Vagina (tissue), 2 donors: ENCODE data around the gene PDCD1.

Experiments
- POLR2AphosphoS5 ChIP-seq, 2 donors: sonication (generic); formaldehyde crosslinking; IDR thresholded peaks; one replicate each; pipeline ENCODE4 v1.9.0; 2017; ENCODE audit warnings: antibody characterized with exemption in 2 of 2, mild to moderate bottlenecking in 2 of 2, low read depth in 1 of 2; ENCODE audit not compliant: insufficient read depth in 1 of 2
- TF ChIP-seq, protein P1 (sequence below), 3 experiments: fragments of 450-650 bp in 2 of 3; fragments of 200-600 bp in 1 of 3; sonication (generic) in 1 of 3; IDR thresholded peaks; one replicate each; pipeline ENCODE4 v1.5.1; 2017 to 2019; ENCODE audit warnings: antibody characterized with exemption in 3 of 3, mild to moderate bottlenecking in 2 of 3, moderate library complexity in 2 of 3

DNA sequence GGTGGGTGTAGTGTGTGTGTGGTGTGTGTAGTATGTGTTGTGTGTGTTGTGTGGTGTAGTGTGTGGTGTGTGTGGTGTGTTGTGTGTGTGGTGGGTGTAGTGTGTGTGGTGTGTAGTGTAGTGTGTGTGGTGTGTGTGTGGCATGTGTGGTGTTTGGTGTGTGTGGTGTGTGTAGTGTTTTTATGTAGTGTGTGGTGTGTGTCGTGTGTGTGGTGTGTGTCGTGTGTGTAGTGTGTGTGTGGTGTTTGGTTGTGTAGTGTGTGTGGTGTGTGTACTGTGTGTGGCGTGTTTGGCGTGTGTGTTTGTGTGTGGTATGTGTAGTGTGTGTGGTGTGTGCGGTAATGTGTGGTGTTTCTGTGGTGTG lies 6.1 kb upstream of the PDCD1 start:
- TF ChIP-seq POLR2AphosphoS5 (IDR thresholded peaks at IDR 0.05; ENCODE audit: insufficient read depth in 1 of 2, low read depth in 1 of 2), result no peak
- TF ChIP-seq, protein P1, sequence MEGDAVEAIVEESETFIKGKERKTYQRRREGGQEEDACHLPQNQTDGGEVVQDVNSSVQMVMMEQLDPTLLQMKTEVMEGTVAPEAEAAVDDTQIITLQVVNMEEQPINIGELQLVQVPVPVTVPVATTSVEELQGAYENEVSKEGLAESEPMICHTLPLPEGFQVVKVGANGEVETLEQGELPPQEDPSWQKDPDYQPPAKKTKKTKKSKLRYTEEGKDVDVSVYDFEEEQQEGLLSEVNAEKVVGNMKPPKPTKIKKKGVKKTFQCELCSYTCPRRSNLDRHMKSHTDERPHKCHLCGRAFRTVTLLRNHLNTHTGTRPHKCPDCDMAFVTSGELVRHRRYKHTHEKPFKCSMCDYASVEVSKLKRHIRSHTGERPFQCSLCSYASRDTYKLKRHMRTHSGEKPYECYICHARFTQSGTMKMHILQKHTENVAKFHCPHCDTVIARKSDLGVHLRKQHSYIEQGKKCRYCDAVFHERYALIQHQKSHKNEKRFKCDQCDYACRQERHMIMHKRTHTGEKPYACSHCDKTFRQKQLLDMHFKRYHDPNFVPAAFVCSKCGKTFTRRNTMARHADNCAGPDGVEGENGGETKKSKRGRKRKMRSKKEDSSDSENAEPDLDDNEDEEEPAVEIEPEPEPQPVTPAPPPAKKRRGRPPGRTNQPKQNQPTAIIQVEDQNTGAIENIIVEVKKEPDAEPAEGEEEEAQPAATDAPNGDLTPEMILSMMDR (IDR thresholded peaks at IDR 0.05), result no peak
